CD4-positive, alpha-beta T cell treated with Interleukin-17A for 4 hours (primary cell): ENCODE results near the gene NR1I3.
A peak's percentile ranks its signal among the peaks of the same experiment; 100 is the strongest.
"Not testable (repeated sequence)": the region's sequence is repeated elsewhere in the genome, so short reads cannot be mapped to it uniquely, and the experiment has no call there.

Experiments used
- DNase-seq: peaks from one replicate; pipeline ENCODE4 v3.0.0-alpha.2; 2020; ENCODE audit warnings: mixed read lengths

Gene NR1I3, protein sequence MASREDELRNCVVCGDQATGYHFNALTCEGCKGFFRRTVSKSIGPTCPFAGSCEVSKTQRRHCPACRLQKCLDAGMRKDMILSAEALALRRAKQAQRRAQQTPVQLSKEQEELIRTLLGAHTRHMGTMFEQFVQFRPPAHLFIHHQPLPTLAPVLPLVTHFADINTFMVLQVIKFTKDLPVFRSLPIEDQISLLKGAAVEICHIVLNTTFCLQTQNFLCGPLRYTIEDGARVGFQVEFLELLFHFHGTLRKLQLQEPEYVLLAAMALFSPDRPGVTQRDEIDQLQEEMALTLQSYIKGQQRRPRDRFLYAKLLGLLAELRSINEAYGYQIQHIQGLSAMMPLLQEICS

DNA sequence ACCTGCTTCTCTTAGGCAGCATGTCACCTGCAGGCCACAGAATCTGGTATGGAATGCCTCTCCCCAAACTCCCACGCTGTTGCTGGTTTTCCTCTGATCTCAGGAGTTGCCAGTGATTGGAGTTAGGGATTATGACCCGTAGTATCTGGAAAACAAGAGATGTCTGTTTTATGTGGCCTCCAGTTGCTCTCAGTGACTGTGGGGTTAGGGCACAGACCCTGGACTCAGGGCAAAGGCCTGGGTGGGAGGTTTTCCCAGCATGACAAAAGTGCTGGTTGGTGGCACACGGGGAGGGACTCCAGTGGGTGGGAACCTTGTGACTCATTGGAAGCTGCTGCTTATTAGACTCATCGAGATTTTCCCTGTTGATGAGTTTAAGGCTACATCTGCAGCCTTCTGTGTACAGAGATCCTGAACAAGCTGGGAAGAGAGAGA, at the start of gene NR1I3:
TSS of gene NR1I3 (minus strand) at position 165 of the 435 bp plus-strand sequence. CDS start 1,638 bp downstream, outside the sequence.
- no peak for DNase-seq

DNA sequence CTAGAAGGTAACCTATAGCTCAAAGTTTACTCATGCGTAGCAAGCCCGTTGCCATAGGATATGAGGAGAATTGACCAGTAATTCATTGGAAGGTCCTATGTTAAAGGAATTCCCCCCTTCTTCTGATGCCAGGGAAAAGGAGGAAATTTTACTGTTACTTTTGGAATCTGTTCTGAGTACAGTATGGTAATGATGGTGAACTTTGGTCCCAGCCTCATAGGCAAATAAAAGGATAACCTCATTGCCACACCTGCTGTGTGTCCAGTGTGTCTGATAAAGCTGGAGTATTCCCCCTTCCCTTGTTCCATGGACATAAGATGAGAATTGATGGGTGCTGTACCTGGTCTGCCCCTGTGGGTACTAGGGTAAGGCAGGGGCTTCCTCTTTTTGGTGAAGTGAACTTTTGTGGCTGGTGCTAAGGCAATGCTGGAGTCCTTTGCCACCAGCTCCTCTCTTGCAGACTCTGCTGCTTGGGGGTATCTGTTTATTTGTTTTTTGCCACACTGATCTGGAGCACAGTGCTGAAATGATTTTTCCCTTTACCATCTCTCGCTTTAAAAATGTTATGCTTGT, 49.6 kb upstream of the NR1I3 start:
- DNase-seq: no peak

DNA sequence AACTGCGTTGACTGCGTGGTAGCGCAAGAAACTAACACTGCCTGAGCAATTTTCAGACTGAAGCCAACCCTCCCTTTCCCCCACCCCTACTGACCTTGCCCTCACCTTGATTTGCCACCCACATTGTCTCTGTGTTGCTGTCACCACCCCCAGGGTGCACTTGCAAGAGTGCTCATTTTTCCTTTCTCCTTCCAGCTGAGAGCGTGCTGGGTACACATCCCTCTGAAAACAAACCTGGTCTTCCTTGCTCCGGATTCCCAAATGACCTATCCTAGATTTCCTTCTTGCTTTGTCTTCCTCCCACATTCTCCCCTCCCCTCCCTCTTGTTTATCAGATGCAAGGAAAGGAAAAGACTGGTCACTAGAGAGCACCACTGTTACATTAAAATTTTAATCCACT, 47.5 kb upstream of the NR1I3 start:
- no peak for DNase-seq

DNA sequence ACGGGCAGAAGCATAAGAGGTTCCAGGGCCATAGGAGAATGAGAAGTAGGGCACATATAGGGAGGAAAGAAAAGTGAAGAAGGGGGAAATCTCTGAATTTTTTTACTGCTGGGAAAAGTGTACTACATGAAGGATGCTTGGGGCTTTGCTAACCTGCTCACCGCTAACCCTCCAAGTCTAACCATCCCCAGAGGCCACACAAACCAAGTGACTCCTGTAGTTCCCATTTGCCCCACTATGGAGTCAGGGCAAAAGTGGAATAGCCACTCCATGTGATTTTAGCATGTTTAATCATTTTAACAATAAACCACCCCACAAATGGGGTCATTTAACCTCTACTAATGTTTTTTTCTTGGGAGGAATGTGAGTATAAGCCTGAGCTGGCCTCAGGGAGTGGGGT, 47.1 kb upstream of the NR1I3 start:
- DNase-seq: no peak

DNA sequence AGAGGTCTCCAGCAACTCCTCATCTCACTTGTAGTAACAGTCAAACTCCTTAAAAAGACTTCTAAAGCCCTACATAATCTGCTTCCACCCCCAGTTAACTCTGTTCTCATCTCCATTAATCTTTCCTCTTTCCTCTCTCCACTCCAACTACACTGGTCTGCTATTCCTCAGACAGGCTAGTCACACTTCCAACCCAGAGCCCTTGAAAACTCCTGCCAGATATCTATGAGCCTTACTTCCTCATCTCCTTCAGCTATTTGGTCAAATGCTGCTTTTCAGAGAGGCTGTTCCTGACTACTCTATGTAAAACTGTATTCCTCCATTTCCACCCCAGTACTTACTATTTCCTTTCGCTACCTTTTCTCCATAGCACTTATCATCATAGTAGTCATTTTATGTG, 45.0 kb upstream of the NR1I3 start:
- DNase-seq: no peak

DNA sequence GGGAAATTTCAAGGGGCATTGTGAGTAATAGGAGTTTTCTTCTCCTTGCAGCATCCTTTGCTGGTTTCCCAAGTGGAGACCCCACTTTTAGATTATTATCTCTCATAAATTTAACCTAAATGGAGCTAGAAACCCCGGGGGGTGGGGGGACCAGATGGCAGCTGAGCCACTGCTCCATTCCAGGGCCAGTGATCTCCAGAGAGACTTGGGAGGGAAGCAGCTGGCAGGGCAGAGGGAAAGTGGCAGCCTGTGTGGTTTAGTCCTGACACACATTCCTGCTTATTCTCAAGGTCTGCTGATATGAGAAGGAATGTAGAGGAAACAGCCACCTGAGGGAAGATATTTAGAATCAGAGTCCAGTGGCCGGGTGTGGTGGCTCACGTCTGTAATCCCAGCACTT, 36.9 kb upstream of the NR1I3 start:
- no peak for DNase-seq

DNA sequence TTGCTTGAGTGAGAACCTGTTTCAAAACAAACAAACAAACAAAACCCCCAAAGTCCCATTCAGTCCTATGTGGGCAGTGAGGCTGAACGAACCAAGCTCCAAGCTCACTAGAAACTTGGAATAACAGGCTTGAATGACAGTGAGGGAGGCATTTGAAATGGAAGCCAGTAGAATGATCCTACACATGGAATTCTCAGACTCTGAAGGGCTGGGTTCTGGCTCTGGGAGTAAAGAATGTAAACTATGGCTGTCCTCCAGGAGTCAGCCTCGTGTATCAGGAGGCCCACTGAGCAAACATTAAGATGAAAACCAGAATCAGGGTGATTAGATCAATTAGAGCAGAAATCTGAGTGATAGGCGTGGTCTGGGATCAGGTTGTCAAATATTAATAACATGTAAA, 35.4 kb upstream of the NR1I3 start:
- no peak for DNase-seq

DNA sequence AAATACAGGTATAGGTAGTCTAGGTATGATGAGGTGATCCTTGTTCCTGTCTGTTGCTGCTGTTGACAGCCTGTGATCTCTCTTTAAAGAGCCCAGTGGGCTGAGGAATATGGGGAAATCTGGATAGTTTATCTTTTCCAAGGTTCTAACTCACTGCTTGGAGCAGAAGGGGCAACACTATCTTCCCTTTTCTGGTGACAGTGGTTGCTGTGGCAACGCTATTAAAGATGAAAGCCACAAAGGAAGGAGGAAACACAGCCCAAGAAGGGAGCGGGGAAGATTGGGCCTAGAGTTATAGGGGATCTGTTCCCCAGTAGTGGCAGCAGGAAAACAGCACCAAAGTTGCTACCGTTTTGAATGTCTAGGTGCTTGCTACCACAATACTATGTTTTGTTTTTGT, 29.3 kb upstream of the NR1I3 start:
- no peak for DNase-seq

DNA sequence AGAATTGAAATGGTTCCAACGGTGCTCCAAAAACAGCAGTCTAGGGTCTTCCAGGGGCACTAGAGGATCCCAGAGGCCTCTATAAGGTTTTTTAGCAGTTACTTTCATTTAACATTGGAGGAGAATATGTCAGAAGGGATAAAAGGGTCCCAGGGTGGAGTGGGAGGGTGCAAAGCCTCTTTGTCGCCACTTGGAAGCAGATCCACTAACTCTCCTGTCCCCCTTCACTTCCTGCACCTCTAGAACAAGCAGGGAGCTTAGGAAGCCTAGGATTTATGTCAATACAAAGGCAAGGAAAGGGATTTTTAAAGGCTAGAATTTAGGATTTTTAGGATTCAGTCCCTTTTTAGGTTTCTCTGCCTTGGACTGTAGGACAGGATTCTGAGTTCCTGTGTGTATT, 28.8 kb upstream of the NR1I3 start:
- DNase-seq: no peak

DNA sequence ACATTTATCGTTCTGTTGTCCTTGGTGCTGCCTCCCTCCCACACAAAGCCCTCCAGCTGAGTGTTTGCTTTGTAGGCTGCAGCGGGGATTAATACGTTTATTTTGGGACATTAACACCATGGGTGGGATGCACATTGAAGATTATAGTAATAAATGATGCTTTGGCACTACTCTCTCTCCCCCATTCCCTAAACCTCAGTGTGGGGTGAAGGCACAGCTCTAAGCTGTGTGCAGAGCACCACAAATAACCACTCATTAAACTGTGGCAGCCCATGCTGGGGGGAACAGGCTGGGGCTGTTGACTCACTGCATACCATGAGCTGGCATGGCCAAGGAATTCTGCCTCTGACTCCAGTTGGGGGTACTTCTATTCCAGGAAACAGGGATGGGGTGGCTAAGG, 28.2 kb upstream of the NR1I3 start:
- DNase-seq: no peak

DNA sequence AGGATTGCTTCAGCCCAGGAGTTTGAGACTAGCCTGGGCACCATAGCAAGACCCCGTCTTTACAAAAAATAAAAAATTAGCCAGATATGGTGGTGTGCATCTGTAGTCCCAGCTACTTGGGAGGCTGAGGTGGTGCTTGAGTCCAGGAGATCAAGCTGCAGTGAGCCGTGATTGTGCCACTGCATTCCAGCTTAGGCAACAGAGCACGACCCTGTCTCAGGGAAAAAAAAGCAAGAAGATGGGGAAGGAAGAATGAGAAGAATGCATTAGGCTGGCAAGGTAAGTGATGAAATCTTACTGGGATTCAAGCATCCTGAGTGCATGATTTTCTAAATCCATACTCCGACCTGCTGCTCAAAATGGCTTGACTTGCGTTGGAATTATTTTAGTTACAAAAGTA, 27.3 kb upstream of the NR1I3 start:
- DNase-seq: no peak

DNA sequence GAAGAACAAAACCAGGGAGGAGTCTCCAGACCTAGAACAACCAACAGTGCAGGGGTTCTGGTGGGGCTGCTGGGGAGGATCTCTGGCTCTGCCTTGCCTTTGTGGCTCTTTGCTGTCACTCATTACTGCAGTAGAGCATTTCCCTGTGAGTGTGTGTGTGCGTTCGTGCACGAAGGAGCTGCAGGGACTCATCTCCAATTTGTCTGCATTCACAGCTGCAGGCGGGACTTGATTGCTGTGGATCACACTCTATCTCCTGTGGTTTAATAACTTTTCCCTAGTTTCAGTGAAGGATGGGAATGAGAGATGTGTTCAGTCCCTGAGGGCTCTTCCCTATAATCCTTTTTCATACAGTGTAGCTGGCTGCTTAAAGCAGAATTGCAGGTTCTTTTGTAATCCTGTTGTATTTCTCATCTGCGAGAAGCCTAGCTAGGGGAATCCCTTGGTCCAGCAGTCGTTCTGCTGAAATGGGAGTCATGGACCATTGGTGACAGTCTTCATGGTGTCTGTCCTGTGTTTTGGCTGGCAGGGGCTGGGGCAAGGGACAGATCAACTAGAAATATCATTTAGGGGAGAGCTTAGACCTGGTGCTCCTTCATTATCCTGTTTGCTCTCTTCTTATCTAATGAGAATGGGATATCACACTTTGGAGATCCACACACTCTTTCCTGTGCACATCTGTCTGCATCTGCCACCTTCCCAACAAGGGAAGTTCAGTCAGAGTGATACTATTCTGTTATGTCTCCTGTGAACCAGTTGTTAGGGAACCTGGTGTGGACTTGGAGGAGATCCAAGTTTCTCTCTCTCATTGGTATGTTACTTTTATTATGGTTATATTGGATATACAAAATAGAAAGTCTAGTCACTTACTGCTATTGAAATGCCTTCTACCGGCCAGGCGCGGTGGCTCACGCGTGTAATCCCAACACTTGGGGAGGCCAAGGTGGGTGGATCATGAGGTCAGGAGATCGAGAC, 23.5 kb upstream of the NR1I3 start:
- no peak for DNase-seq

DNA sequence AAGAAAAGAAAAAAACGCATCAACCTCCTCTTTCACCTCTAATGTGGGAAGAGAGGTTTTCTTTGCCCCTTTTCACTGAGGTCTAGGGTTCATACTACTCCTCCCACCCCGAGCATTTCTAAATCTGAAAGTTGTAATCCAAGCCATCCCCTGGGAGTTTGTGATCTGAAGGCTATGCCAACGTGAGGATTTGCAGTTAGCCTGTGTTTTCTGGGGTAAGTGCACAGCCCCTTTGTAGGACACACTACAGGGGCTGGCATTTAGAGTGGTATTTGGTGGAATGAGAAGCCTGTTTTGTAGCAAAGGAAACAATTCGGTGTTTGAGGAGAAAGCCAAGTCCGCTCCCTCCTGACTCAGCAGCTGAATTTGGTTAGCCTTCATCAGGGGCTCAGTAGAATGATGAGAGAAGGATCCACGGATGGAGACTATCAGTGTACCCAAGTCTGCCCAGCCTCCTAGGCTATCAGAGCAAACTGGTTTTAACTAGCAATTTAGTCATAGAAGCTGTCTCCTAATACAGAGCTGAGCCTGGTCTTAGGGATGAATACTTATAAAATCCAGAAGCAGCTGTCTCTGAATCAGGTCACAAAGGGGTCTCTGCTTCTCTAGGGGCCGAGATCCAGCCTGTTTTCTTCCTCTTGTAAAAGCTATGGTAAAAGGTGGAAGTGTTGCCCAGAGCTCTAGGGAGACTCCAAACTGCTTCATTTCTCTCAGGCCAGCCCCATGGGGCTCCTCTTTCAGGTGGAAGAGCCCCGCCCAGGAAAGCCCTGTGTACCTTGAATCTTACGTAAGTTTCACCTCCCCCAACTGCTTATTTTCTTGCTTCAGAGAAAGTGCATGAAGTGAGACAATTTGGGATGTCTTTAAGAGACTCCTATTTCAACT, 22.6 kb upstream of the NR1I3 start:
- no peak for DNase-seq

DNA sequence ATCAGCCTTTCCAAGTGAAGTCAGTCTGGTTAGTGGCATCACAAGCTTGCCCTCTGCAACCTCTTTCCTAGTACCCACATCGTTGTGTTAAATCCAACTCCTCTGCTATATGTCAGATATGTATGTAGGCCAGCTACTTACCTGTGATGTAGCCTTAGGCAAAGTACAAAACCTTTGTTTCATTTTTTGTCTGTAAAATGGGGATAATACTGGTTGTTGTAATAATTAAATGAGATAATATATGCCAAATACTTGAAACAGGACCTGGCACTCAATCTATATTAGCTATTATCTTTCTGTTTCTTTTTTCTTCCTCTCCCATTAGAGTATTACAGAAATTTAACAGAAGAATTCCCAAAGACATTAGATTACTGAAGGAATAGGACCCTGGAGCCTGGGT, 21.8 kb upstream of the NR1I3 start:
- DNase-seq: no peak

DNA sequence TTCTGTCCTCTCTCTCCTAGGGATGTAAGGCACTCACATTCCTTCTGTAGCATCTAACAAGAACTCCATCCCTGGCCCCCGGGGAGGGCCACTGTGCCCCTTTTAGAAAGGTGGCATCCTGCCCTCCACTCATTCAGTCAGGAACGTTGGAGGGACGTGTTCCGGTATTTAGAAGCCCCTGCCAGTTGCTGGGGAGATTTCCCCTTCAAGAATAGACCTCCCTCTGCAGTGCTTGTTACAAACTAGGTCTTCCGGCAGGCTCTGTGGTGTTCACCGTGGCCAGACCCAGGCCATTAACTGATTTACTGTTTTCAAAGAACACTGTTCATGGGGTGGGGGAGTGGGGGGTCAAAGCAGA, 21.3 kb upstream of the NR1I3 start:
- DNase-seq: no peak

DNA sequence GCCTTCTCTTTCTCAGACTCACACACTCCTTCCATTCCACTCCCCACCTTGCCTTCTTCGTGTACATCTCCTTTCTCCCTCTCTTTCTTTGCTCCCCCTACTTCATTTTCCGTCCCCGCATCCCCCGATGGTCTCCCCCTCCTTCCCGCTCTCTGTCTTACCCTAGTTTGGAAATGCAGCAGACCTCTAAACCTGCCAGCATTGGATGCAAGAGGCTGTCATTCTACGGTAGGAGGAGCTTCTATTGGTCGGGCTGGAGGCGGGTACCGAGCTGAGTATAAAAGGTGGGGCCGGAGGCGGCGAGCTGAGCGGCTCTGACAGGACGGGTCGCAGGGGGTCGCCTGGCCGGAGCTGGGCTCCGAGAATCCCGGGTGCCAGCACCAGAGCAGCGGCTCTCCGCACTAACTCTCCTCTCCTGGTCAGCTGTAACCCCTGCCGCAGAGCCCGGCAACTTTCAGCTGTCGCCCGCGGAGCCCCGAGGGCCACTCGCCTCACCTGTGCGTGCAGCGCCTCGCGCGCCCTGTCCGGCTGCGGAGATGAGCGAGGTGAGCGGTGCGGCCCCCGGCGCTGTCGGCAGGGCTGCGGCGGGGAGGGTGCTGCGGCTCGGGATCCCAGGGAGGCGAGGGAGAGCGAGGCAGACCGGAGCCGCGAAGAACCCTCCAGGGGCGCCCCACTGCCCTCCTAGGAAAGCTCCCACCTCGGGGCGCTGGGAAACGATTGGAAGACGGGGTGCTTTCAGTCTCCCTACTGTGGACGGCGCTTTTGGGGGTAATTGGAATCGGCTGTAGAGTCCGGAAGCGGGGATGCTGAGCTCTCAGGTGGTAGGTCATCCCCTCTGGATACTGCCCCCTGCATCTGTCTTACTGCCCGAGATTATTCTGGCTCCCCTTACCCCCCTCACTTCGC, 20.7 kb upstream of the NR1I3 start, which contains the start of gene PCP4L1:
TSS of gene PCP4L1 (plus strand) at position 307 of the 906 bp plus-strand sequence. CDS start at position 537, 230 bp downstream.
- peak; percentile 35 for DNase-seq

DNA sequence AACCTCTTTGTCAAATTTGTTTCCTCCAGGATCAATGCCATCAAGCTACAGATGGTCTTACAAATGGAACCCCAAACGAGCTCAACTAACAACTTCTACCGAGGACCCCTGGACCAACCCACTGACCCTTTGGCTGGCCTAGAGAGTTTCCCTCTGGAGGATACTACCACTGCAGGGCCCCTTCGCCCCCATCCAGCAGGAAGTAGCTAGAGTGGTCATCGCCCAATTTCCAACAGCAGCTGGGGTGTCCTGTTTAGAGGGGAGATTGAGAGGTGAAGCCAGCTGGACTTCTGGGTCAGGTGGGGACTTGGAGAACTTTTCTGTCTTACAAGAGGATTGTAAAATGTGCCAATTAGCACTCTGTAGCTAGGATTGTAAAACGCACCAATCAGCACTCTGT, 19.1 kb upstream of the NR1I3 start:
- DNase-seq: not testable (repeated sequence)

DNA sequence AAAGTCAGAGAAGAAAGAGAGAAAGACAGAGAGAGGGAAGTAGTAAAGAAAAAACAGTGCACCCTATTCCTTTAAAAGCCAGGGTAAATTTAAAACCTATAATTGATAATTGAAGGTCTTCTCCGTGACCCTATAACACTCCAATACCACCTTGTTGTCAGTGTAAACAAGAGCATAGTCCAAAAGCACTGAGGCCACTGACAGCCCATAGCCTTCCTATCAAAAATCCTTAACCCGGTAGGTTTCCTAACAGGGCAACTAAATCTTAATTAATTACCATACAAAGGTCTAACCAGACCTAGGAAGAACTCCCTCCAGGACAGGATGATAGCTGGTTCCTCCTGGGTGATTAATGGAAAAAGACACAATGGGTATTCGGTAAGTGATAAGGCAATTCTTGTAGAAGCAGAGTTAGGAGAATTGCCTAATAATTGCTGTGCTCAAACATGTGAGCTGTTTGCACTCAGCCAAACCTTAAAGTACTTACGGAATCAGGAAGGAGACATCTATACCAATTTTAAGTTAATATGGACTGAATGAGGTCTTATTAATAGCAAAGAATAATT, 18.0 kb upstream of the NR1I3 start:
- DNase-seq: not testable (repeated sequence)

DNA sequence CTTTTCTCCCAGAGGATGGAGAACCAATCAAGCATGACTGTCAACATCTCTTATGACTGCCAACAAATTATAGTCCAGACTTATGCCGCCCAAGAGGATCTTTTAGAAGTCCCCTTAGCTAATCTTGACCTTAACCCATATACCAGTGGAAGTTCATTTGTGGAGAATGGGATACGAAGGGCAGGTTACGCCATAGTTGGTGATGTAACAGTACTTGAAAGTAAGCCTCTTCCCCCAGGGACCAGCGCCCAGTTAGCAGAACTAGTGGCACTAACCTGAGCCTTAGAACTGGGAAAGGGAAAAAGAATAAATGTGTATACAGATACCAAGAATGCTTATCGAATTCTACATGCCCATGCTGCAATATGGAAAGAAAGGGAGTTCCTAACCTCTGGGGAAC, 17.3 kb upstream of the NR1I3 start:
- DNase-seq: not testable (repeated sequence)

DNA sequence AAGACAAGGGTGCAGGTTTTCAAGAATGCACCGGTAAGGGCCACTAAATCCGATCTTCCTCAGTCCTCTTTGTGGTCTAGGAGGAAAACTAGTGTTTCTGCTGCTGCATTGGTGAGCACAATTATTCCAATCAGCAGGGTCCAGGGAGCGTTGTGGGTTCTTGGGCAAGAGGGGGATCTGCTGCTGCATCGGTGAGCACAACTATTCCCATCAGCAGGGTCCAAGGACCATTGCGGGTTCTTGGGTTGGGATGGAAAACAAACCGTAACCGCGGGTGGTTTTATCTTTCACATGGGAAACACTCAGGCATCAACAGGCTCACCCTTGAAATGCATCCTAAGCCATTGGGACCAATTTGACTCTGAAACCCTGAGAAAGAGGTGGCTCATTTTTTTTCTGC, 13.6 kb upstream of the NR1I3 start:
- DNase-seq: no peak

DNA sequence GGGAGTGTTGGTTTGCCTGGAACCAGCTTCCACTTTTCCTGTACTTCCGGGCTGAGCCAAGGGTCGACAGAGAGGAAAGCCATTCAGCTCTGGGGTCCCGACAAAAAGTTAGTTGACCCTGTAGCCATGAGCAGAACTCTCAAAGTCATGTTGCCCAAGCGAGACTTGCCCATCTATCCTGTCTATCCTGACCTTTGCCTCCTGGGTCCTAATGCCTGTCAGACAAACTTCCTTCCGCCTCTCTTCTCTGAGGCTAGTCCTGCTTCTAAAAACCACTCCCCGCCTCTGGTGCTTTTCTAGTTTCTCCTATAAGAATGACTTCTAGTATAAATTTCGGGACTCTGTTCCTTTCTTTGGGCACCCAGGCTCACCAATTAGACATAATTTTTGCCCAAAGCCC, 12.8 kb upstream of the NR1I3 start:
- no peak for DNase-seq
